ENCODE measurements around the gene OXT.

- no peak for TF ChIP-seq TCF4 (CRISPR knock-in tag; IDR thresholded peaks at IDR 0.05; ENCODE audit: borderline replicate concordance)
- TF ChIP-seq RARB (CRISPR knock-in tag; IDR thresholded peaks at IDR 0.05) = no peak
- no peak for TF ChIP-seq TSHZ2 (CRISPR knock-in tag; IDR thresholded peaks at IDR 0.05)
- no peak for TF ChIP-seq PATZ1 (CRISPR knock-in tag; IDR thresholded peaks at IDR 0.05; ENCODE audit: borderline replicate concordance)
- TF ChIP-seq PPARA (CRISPR knock-in tag; IDR thresholded peaks at IDR 0.05; ENCODE audit: borderline replicate concordance) = no peak
- no peak for TF ChIP-seq ZNF565 (CRISPR knock-in tag; conservative IDR thresholded peaks at IDR 0.05; ENCODE audit: low read depth)
- no peak for TF ChIP-seq TOX (CRISPR knock-in tag; IDR thresholded peaks at IDR 0.05; ENCODE audit: borderline replicate concordance)
- TF ChIP-seq ARNTL (CRISPR knock-in tag; IDR thresholded peaks at IDR 0.05; ENCODE audit: borderline replicate concordance, low read depth) = no peak
- no peak for TF ChIP-seq CREB5 (CRISPR knock-in tag; IDR thresholded peaks at IDR 0.05; ENCODE audit: low read depth)
- no peak for TF ChIP-seq OSR1 (CRISPR knock-in tag; IDR thresholded peaks at IDR 0.05)
- no peak for TF ChIP-seq ZFP3 (CRISPR knock-in tag; IDR thresholded peaks at IDR 0.05)
Observed at GRCh38 chr20:3090565-3090964, 19.1 kb downstream of the OXT start.

Data from SK-N-SH treated with all-trans-retinoic acid at 6 μM for 48 hours (cell line).